AG09309 (cell line): ENCODE measurements around the gene PDGFRA.

Experiments
- DNase-seq: peaks from one replicate; pipeline ENCODE4 v3.0.0-alpha.2; 2010; ENCODE audit warnings: low read depth
- H3K4me3 ChIP-seq: 2 replicates; pipeline ENCODE4 v1.5.1; 2011; ENCODE audit warnings: mild to moderate bottlenecking, low read depth, low read length, moderate library complexity; ENCODE audit not compliant: control insufficient read depth
- TF ChIP-seq, protein P1 (sequence below): IDR thresholded peaks from 2 replicates; pipeline ENCODE4 v1.5.1; 2011; ENCODE audit warnings: mild to moderate bottlenecking, low read depth, low read length, inconsistent platforms; ENCODE audit not compliant: insufficient read depth, control insufficient read depth; ENCODE audit errors: missing control alignments

Gene PDGFRA

DNA sequence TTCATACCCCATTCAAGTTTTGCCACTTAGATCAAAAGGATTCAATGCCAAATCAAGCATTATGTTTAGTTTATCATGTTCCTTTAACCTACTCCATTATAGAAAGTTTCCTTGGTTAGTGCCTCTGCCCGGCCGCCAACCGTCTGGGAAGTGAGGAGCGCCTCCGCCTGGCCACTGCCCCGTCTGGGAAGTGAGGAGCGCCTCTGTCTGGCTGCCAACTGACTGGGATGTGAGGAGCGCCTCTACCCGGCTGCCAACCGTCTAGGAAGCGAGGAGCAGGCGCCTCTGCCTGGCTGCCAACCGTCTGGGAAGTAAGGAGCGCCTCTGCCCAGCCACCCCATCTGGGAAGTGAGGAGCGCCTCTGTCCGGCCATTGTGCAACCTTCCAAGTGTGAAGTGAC is 36.3 kb upstream of the PDGFRA start:
- no peak for DNase-seq
- no peak overlapping the region for H3K4me3 ChIP-seq
- TF ChIP-seq, protein P1, sequence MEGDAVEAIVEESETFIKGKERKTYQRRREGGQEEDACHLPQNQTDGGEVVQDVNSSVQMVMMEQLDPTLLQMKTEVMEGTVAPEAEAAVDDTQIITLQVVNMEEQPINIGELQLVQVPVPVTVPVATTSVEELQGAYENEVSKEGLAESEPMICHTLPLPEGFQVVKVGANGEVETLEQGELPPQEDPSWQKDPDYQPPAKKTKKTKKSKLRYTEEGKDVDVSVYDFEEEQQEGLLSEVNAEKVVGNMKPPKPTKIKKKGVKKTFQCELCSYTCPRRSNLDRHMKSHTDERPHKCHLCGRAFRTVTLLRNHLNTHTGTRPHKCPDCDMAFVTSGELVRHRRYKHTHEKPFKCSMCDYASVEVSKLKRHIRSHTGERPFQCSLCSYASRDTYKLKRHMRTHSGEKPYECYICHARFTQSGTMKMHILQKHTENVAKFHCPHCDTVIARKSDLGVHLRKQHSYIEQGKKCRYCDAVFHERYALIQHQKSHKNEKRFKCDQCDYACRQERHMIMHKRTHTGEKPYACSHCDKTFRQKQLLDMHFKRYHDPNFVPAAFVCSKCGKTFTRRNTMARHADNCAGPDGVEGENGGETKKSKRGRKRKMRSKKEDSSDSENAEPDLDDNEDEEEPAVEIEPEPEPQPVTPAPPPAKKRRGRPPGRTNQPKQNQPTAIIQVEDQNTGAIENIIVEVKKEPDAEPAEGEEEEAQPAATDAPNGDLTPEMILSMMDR, result no peak

DNA sequence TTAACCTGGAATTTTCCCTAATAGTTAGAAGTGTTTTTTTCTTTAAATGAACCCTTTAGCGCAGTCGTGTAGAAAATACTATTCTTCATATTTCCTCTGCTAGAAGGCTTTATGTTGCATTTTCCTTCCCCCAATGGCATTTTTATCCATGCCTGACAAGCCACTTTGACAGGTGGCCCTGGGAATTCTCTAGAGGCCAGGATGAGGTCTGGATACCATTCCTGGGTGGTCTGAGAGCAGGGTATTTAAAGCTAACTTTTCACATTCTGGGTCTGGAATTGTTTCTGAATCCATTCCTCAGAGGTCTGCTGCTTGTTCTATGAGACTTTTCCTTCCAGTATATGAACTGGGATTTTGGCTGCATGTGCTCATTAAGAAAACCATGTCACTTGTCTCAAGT is 31.2 kb upstream of the PDGFRA start:
- TF ChIP-seq, protein P1, result no peak
- DNase-seq, result no peak

DNA sequence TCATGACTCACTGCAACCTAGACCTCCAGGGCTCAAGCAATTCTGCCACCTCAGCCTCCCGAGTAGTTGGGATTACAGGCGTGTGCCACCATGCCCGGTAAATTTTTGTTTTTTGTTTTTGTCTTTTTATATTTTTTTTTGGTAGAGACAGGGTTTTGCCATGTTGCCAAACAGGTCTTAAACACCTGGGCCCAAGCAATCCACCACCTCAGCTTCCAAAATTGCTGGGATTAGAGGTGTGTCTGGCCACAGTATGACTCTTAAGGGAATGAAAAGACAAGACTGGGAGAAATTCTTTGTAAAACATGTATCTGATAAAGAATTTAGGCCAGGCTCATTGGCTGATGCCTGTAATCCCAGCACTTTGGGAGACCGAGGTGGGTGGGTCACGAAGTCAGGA is 29.2 kb upstream of the PDGFRA start:
- H3K4me3 ChIP-seq, result no peak overlapping the region
- DNase-seq, result no peak
- TF ChIP-seq, protein P1, result no peak

More for the DNA sequence above, 31.2 kb upstream of the PDGFRA start:
- H3K4me3 ChIP-seq, result no peak overlapping the region

DNA sequence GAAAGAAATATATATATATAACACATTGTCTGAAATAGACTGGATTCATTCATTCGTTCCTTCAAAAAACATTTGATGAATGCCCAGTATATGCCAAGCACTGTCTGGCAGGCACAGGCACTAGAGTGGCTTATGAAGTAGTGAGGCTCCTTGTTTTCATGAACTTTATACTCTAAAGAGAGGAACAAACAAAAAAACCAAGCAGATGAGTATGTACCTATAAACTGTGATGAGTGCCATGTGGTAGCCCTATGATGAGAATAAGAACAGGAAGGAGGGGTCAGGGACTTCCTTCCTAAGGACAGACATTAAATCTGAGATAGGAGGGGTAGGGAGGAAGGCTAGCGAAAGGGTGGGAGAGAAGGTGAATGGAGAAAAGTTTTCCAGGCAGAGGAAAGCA is 19.5 kb upstream of the PDGFRA start:
- DNase-seq, result no peak
- H3K4me3 ChIP-seq, result no peak overlapping the region
- TF ChIP-seq, protein P1, result no peak

DNA sequence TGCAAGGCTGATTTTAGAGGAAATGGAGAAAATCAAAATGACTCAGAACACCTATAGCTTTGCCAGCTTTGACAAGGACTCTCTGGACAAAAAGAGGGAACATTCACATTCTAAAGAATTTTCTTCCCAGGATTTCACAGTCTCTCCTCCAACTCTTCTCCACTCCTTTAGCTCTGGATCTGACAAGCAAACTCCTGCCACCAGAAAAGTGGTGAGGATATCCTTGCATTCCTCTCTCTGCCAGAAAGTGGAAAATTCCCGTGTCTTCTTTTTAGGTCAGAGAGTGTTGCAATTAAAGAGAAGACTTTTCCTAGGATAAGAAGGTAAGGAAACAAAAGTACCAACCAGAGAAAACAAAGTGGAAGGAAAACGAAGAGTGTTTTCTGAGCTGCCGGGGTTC is 16.1 kb upstream of the PDGFRA start:
- H3K4me3 ChIP-seq, result no peak overlapping the region
- no peak for DNase-seq
- TF ChIP-seq, protein P1, result no peak

DNA sequence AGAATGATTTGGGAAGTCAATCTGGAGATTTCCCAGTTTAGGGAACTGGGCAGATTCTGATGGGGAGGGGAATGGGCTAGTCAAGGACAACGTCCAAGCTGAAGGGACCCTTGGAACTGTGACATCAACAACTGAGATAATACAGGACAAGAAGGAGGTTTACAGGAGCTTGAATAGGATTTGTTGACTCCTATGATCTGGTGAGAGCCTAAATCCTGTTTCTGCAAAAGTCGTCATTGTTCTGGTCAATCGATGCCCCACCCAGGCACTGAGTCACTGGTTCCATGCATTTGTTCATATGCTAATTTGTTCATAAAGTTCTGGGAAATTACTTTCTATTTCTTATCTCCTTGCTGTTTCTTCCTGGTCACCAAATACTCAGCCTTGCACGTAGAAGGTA is 15.3 kb upstream of the PDGFRA start:
- TF ChIP-seq, protein P1, result no peak
- no peak for DNase-seq
- H3K4me3 ChIP-seq, result no peak overlapping the region

DNA sequence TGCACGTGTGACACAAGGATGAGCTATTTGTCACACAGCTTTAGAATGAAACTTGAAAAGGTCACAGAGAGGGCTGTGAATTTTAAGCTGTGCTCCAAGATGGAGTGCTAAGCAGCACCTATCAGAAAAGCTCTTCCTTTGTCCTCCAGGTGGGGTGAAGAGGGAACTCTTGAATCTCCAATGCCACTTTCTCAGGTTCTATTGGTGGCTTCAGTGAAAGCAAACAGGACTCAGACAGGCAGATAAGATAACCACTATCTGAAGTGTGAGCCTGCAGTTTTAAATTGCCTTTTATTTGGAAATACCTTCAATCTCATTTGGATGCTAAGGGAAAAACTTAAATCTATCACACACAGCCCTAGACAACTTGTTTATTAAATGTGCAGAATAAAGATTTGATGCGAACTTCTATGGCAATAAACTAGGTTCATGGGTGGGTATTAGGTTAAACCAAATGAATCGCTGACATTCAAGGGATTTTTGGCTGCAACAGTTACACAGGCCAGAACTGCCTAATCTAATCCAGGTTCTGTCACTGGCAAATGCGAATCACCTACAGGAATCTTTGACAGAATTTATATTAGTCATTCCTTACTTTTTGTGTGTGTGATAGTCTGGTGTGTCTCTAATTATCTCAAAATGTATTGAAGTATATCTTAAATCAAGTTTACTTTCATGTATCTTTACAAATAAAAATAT is 13.6 kb upstream of the PDGFRA start:
- no peak for DNase-seq
- TF ChIP-seq, protein P1, result no peak
- H3K4me3 ChIP-seq, result no peak overlapping the region
